Measurements from ENCODE around the gene LAIR2.
"Not testable (repeated sequence)": the region's sequence is repeated elsewhere in the genome, so short reads cannot be mapped to it uniquely, and the experiment has no call there.

Gene LAIR2

GRCh38 chr19:54464630-54465425, 37.8 kb upstream of the LAIR2 start:
- peaks cover 0 to 23% (median 20%) of the 10 kb centered on the region in 5 donors for H3K36me3 ChIP-seq (ENCODE audit: control insufficient read depth in 5 of 5, insufficient read depth in 5 of 5, low read length in 5 of 5)
- peaks cover 0 to 3% (median 0%) of the 10 kb centered on the region in 5 donors for H3K27me3 ChIP-seq (ENCODE audit: control insufficient read depth in 5 of 5, insufficient read depth in 4 of 5, low read length in 5 of 5)
- H3K9ac ChIP-seq (ENCODE audit: low read length in 5 of 5) = peak overlapping the region in 4 of 5 donors; percentile 30 to 68 (median 56)
- peak overlapping the region; percentile 88 for H3K27ac ChIP-seq (ENCODE audit: low read depth, low read length)
- H3K4me3 ChIP-seq (ENCODE audit: low read depth in 1 of 5, low read length in 5 of 5) = peak overlapping the region; percentile 64 to 80 (median 70)
- H3K4me1 ChIP-seq (ENCODE audit: control insufficient read depth in 5 of 5, insufficient read depth in 5 of 5, low read length in 5 of 5) = peaks cover 0 to 50% (median 39%) of the 10 kb centered on the region in 5 donors
- H3K9me3 ChIP-seq (ENCODE audit: control insufficient read depth in 5 of 5, low read length in 5 of 5) = no peaks in the 10 kb centered on the region

- no peak overlapping the region for H3K4me3 ChIP-seq (ENCODE audit: low read depth in 1 of 5, low read length in 5 of 5)
These were observed 37.1 kb upstream of the LAIR2 start for GRCh38 chr19:54465426-54466109.

GRCh38 chr19:54466110-54466480, 36.5 kb upstream of the LAIR2 start:
- H3K9me3 ChIP-seq (ENCODE audit: control insufficient read depth in 5 of 5, low read length in 5 of 5); H3K27ac ChIP-seq (ENCODE audit: low read depth, low read length); H3K27me3 ChIP-seq (ENCODE audit: control insufficient read depth in 5 of 5, insufficient read depth in 4 of 5, low read length in 5 of 5); H3K4me3 ChIP-seq (ENCODE audit: low read depth in 1 of 5, low read length in 5 of 5); H3K9ac ChIP-seq (ENCODE audit: low read length in 5 of 5): not testable (repeated sequence)
- H3K4me1 ChIP-seq (ENCODE audit: control insufficient read depth in 5 of 5, insufficient read depth in 5 of 5, low read length in 5 of 5) = peaks cover 1 to 57% (median 46%) of the 10 kb centered on the region in 5 donors
- peaks cover 0 to 12% (median 10%) of the 10 kb centered on the region in 5 donors for H3K36me3 ChIP-seq (ENCODE audit: control insufficient read depth in 5 of 5, insufficient read depth in 5 of 5, low read length in 5 of 5)

More at GRCh38 chr19:54465426-54466109, 37.1 kb upstream of the LAIR2 start:
- Histone ChIP-seq H3K9me3 (ENCODE audit: control insufficient read depth in 5 of 5, low read length in 5 of 5) (no peaks in the 10 kb centered on the region), H3K9ac (ENCODE audit: low read length in 5 of 5) (no peak overlapping the region), H3K27ac (ENCODE audit: low read depth, low read length) (no peak overlapping the region), H3K4me1 (ENCODE audit: control insufficient read depth in 5 of 5, insufficient read depth in 5 of 5, low read length in 5 of 5) (peaks cover 1 to 52% (median 40%) of the 10 kb centered on the region in 5 donors), H3K27me3 (ENCODE audit: control insufficient read depth in 5 of 5, insufficient read depth in 4 of 5, low read length in 5 of 5) (peaks cover 0 to 4% (median under 1%) of the 10 kb centered on the region in 5 donors), H3K36me3 (ENCODE audit: control insufficient read depth in 5 of 5, insufficient read depth in 5 of 5, low read length in 5 of 5) (peaks cover 0 to 17% (median 15%) of the 10 kb centered on the region in 5 donors)

- Histone ChIP-seq H3K4me1 (ENCODE audit: control insufficient read depth in 5 of 5, insufficient read depth in 5 of 5, low read length in 5 of 5) (peaks cover 1 to 39% (median 30%) of the 10 kb centered on the region in 5 donors), H3K27ac (ENCODE audit: low read depth, low read length) (peak overlapping the region; percentile 50), H3K9me3 (ENCODE audit: control insufficient read depth in 5 of 5, low read length in 5 of 5) (no peaks in the 10 kb centered on the region), H3K27me3 (ENCODE audit: control insufficient read depth in 5 of 5, insufficient read depth in 4 of 5, low read length in 5 of 5) (peaks cover 5 to 20% (median 9%) of the 10 kb centered on the region in 5 donors), H3K9ac (ENCODE audit: low read length in 5 of 5) (no peak overlapping the region), H3K36me3 (ENCODE audit: control insufficient read depth in 5 of 5, insufficient read depth in 5 of 5, low read length in 5 of 5) (no peaks in the 10 kb centered on the region), H3K4me3 (ENCODE audit: low read depth in 1 of 5, low read length in 5 of 5) (no peak overlapping the region)
These were observed 33.1 kb upstream of the LAIR2 start for GRCh38 chr19:54469496-54469934.

- H3K27ac ChIP-seq (ENCODE audit: low read depth, low read length) = peak overlapping the region; percentile 54
These were observed 32.2 kb upstream of the LAIR2 start for GRCh38 chr19:54470276-54470887.

GRCh38 chr19:54470991-54471782, 31.4 kb upstream of the LAIR2 start:
- H3K27ac ChIP-seq (ENCODE audit: low read depth, low read length) = peak overlapping the region; percentile 54
- H3K27me3 ChIP-seq (ENCODE audit: control insufficient read depth in 5 of 5, insufficient read depth in 4 of 5, low read length in 5 of 5) = peaks cover 5 to 20% (median 12%) of the 10 kb centered on the region in 5 donors

More at GRCh38 chr19:54470276-54470887, 32.2 kb upstream of the LAIR2 start:
- peak overlapping the region in 2 of 5 donors; percentile 66 for H3K9ac ChIP-seq (ENCODE audit: low read length in 5 of 5)
- no peaks in the 10 kb centered on the region for H3K36me3 ChIP-seq (ENCODE audit: control insufficient read depth in 5 of 5, insufficient read depth in 5 of 5, low read length in 5 of 5)
- peaks cover 1 to 35% (median 26%) of the 10 kb centered on the region in 5 donors for H3K4me1 ChIP-seq (ENCODE audit: control insufficient read depth in 5 of 5, insufficient read depth in 5 of 5, low read length in 5 of 5)
- H3K27me3 ChIP-seq (ENCODE audit: control insufficient read depth in 5 of 5, insufficient read depth in 4 of 5, low read length in 5 of 5) = peaks cover 5 to 20% (median 12%) of the 10 kb centered on the region in 5 donors
- peak overlapping the region in 3 of 5 donors; percentile 53 to 60 (median 57) for H3K4me3 ChIP-seq (ENCODE audit: low read depth in 1 of 5, low read length in 5 of 5)
- H3K9me3 ChIP-seq (ENCODE audit: control insufficient read depth in 5 of 5, low read length in 5 of 5) = no peaks in the 10 kb centered on the region

GRCh38 chr19:54473071-54473891, 29.4 kb upstream of the LAIR2 start, which contains the start of gene CDC42EP5:
TSS of gene CDC42EP5 (minus strand) at chr19:54473296. CDS start at chr19:54465547, 7,749 bp downstream.
- H3K9me3 ChIP-seq (ENCODE audit: control insufficient read depth in 5 of 5, low read length in 5 of 5) = no peaks in the 10 kb centered on the region
- H3K4me3 ChIP-seq (ENCODE audit: low read depth in 1 of 5, low read length in 5 of 5) = peak within 1 kb of the TSS; percentile 25 to 61 (median 51)
- peaks cover 1 to 35% (median 26%) of the 10 kb centered on the region in 5 donors for H3K4me1 ChIP-seq (ENCODE audit: control insufficient read depth in 5 of 5, insufficient read depth in 5 of 5, low read length in 5 of 5)
- H3K36me3 ChIP-seq (ENCODE audit: control insufficient read depth in 5 of 5, insufficient read depth in 5 of 5, low read length in 5 of 5) = no peaks in the 10 kb centered on the region
- peaks cover 5 to 24% (median 20%) of the 10 kb centered on the region in 5 donors for H3K27me3 ChIP-seq (ENCODE audit: control insufficient read depth in 5 of 5, insufficient read depth in 4 of 5, low read length in 5 of 5)
- peak within 1 kb of the TSS in 3 of 5 donors; percentile 2 to 68 (median 56) for H3K9ac ChIP-seq (ENCODE audit: low read length in 5 of 5)
- H3K27ac ChIP-seq (ENCODE audit: low read depth, low read length) = peak within 1 kb of the TSS; percentile 57

More at GRCh38 chr19:54470991-54471782, 31.4 kb upstream of the LAIR2 start:
- Histone ChIP-seq H3K9me3 (ENCODE audit: control insufficient read depth in 5 of 5, low read length in 5 of 5) (no peaks in the 10 kb centered on the region), H3K4me1 (ENCODE audit: control insufficient read depth in 5 of 5, insufficient read depth in 5 of 5, low read length in 5 of 5) (peaks cover 1 to 35% (median 26%) of the 10 kb centered on the region in 5 donors), H3K4me3 (ENCODE audit: low read depth in 1 of 5, low read length in 5 of 5) (peak overlapping the region in 3 of 5 donors; percentile 53 to 60 (median 57)), H3K9ac (ENCODE audit: low read length in 5 of 5) (peak overlapping the region in 3 of 5 donors; percentile 66 to 75 (median 66)), H3K36me3 (ENCODE audit: control insufficient read depth in 5 of 5, insufficient read depth in 5 of 5, low read length in 5 of 5) (no peaks in the 10 kb centered on the region)

- no peak overlapping the region for H3K4me3 ChIP-seq (ENCODE audit: low read depth in 1 of 5, low read length in 5 of 5)
- no peaks in the 10 kb centered on the region for H3K9me3 ChIP-seq (ENCODE audit: control insufficient read depth in 5 of 5, low read length in 5 of 5)
- peak overlapping the region; percentile 57 for H3K27ac ChIP-seq (ENCODE audit: low read depth, low read length)
- no peaks in the 10 kb centered on the region for H3K36me3 ChIP-seq (ENCODE audit: control insufficient read depth in 5 of 5, insufficient read depth in 5 of 5, low read length in 5 of 5)
- peak overlapping the region in 1 of 5 donors; percentile 68 for H3K9ac ChIP-seq (ENCODE audit: low read length in 5 of 5)
- H3K27me3 ChIP-seq (ENCODE audit: control insufficient read depth in 5 of 5, insufficient read depth in 4 of 5, low read length in 5 of 5) = peaks cover 5 to 24% (median 20%) of the 10 kb centered on the region in 5 donors
- peaks cover 1 to 33% (median 26%) of the 10 kb centered on the region in 5 donors for H3K4me1 ChIP-seq (ENCODE audit: control insufficient read depth in 5 of 5, insufficient read depth in 5 of 5, low read length in 5 of 5)
These were observed 28.7 kb upstream of the LAIR2 start for GRCh38 chr19:54473892-54474372.
